Keratinocyte (primary cell): Measurements from ENCODE around the gene ANTXR2.
"Not testable (repeated sequence)": the region's sequence is repeated elsewhere in the genome, so short reads cannot be mapped to it uniquely, and the experiment has no call there.

Experiments used
- CTCF ChIP-seq, 3 experiments: IDR thresholded peaks in 1 of 3; conservative IDR thresholded peaks in 1 of 3; optimal IDR thresholded peaks in 1 of 3; 2 replicates in 2 of 3; 3 replicates in 1 of 3; pipeline versions ENCODE3 to v1.5.1; 2011; ENCODE audit warnings: low read length in 3 of 3, mild to moderate bottlenecking in 3 of 3, moderate library complexity in 2 of 3, control low read depth in 1 of 3, inconsistent platforms in 1 of 3; ENCODE audit not compliant: insufficient read depth in 2 of 3; ENCODE audit errors: extremely low read depth in 1 of 3
- EZH2 ChIP-seq: IDR thresholded peaks from one replicate; pipeline ENCODE4 v1.6.1; 2012; ENCODE audit warnings: inconsistent platforms, mild to moderate bottlenecking, low read length, moderate library complexity

GRCh38 chr4:79889026-79889425 lies 184.0 kb downstream of the ANTXR2 start:
- TF ChIP-seq CTCF (optimal IDR thresholded peaks at IDR 0.05 in 1 of 3, IDR thresholded peaks at IDR 0.05 in 1 of 3, conservative IDR thresholded peaks at IDR 0.05 in 1 of 3; ENCODE audit: extremely low read depth in 1 of 3, insufficient read depth in 2 of 3, low read length in 3 of 3); EZH2: not testable (repeated sequence)
